NCI-H1694 (cell line): ENCODE data around the gene MYO7A.

Experiments used
- DNase-seq: peaks from one replicate; lab custom pipeline; 2025; lab: John Stamatoyannopoulos, UW

The MYO7A gene

GRCh38 chr11:77127920-77128691, at the start of gene MYO7A:
Gene MYO7A (plus strand): TSS chr11:77128246. CDS start chr11:77130635, 2,389 bp downstream.
- DNase-seq, result no peak

GRCh38 chr11:77079666-77080065, 48.4 kb upstream of the MYO7A start:
- DNase-seq, result no peak

GRCh38 chr11:77080643-77081210, 47.3 kb upstream of the MYO7A start:
- no peak for DNase-seq

- DNase-seq, result no peak
Measured at GRCh38 chr11:77081381-77081851, 46.6 kb upstream of the MYO7A start.

- no peak for DNase-seq
Measured at GRCh38 chr11:77081976-77082836, 45.8 kb upstream of the MYO7A start.

- no peak for DNase-seq
Measured at GRCh38 chr11:77082838-77083565, 45.0 kb upstream of the MYO7A start.

- no peak for DNase-seq
Measured at GRCh38 chr11:77083566-77084245, 44.3 kb upstream of the MYO7A start.

- no peak for DNase-seq
Measured at GRCh38 chr11:77084581-77085191, 43.4 kb upstream of the MYO7A start.

- no peak for DNase-seq
Measured at GRCh38 chr11:77085652-77086051, 42.4 kb upstream of the MYO7A start.

- DNase-seq, result no peak
Measured at GRCh38 chr11:77086521-77087472, 41.2 kb upstream of the MYO7A start.

GRCh38 chr11:77087723-77088225, 40.3 kb upstream of the MYO7A start:
- DNase-seq, result no peak

- DNase-seq, result no peak
Measured at GRCh38 chr11:77088236-77089003, 39.6 kb upstream of the MYO7A start.

GRCh38 chr11:77089004-77089545, 39.0 kb upstream of the MYO7A start:
- no peak for DNase-seq

- no peak for DNase-seq
Measured at GRCh38 chr11:77090046-77090372, 38.0 kb upstream of the MYO7A start.

- no peak for DNase-seq
Measured at GRCh38 chr11:77090373-77091111, 37.5 kb upstream of the MYO7A start.

GRCh38 chr11:77091146-77091940, 36.7 kb upstream of the MYO7A start:
- DNase-seq, result peak; percentile 62

- DNase-seq, result no peak
Measured at GRCh38 chr11:77092382-77092781, 35.7 kb upstream of the MYO7A start.
